K562 (cell line): ENCODE results near the gene ZDHHC8. TPM values are rescaled to one million over a fixed set of nuclear protein-coding genes. Genes with fewer than 3 reads are reported as not detected.

Source experiments
- EP300 ChIP-seq: IDR thresholded peaks from 2 replicates; pipeline ENCODE4 v1.6.1; 2012; ENCODE audit warnings: low read length, improper control_type of control experiment
- EP400 ChIP-seq: fragments of 450-650 bp; IDR thresholded peaks from 2 replicates; pipeline ENCODE4 v1.6.1; 2017; ENCODE audit warnings: antibody characterized with exemption, mild to moderate bottlenecking, moderate library complexity
- FOS ChIP-seq: IDR thresholded peaks from 3 replicates; pipeline ENCODE4 v1.6.1; 2011; ENCODE audit not compliant: insufficient read length; ENCODE audit errors: extremely low read depth
- HNRNPL ChIP-seq: fragments of 200-400 bp; formaldehyde crosslinking; IDR thresholded peaks from 2 replicates; pipeline ENCODE4 v1.6.1; 2017; ENCODE audit warnings: low read depth, mild to moderate bottlenecking, low read length
- MAFF ChIP-seq: IDR thresholded peaks from 2 replicates; pipeline ENCODE4 v1.6.1; 2012; ENCODE audit warnings: low read length, improper control_type of control experiment
- PHTF2 ChIP-seq: fragments of 250-450 bp; sonication (Bioruptor Pico); IDR thresholded peaks from 2 replicates; pipeline ENCODE4 v1.5.0; 2021; ENCODE audit warnings: mild to moderate bottlenecking
- PYGO2 ChIP-seq: fragments of 450-650 bp; IDR thresholded peaks from 2 replicates; pipeline ENCODE4 v1.6.1; 2016; ENCODE audit warnings: mild to moderate bottlenecking, missing genetic modification characterization, moderate library complexity, missing compliant biosample characterization
- RFX5 ChIP-seq: IDR thresholded peaks from 2 replicates; pipeline ENCODE4 v1.6.1; 2011; ENCODE audit warnings: low read depth, mild to moderate bottlenecking, improper control_type of control experiment, low read length
- SOX6 ChIP-seq: fragments of 450-650 bp; IDR thresholded peaks from 2 replicates; pipeline ENCODE4 v1.6.1; 2014; ENCODE audit warnings: mild to moderate bottlenecking
- SPI1 ChIP-seq: IDR thresholded peaks from 2 replicates; pipeline ENCODE4 v1.6.1; 2011; ENCODE audit warnings: low read depth, low read length, control low read depth, borderline replicate concordance
- TRIM24 ChIP-seq, 2 experiments: fragments of 450-650 bp; IDR thresholded peaks; 2 replicates each; pipeline ENCODE4 v1.6.1; 2016
- ZBTB17 ChIP-seq: fragments of 450-650 bp; formaldehyde crosslinking; IDR thresholded peaks from 2 replicates; pipeline ENCODE4 v1.4.0; 2020; ENCODE audit warnings: mild to moderate bottlenecking
- ZNF143 ChIP-seq: sonication (generic); formaldehyde crosslinking; IDR thresholded peaks from 2 replicates; pipeline ENCODE4 v1.9.0; 2022; ENCODE audit warnings: mild to moderate bottlenecking, missing genetic modification reagents
- ZNF76 ChIP-seq: fragments of 250-450 bp; sonication (Bioruptor Pico); IDR thresholded peaks from 2 replicates; pipeline ENCODE4 v1.4.0; 2020; ENCODE audit warnings: mild to moderate bottlenecking, moderate library complexity, borderline replicate concordance
- polyA plus RNA-seq, 8 experiments: library from polyadenylated mRNA; depleted of rRNA in 4 of 8; stranded (reverse) in 5 of 8; unstranded in 3 of 8; fragments of >200 nt; fragmentation: Nextera tagmentation in 2 of 8; fragmentation: Illumina TruSeq in 1 of 8; extraction: Ambion mirVana in 2 of 8; extraction: Trizol in 1 of 8; gene quantifications; 2 replicates each; pipeline versions ENCODE4 v1.2.1 to v1.2.3, GENCODE V29; 2011 to 2014; ENCODE audit warnings: inconsistent platforms in 1 of 8, missing spikeins in 1 of 8
- total RNA-seq, 7 experiments: library from RNA; depleted of rRNA in 6 of 7; stranded (reverse); fragments of >200 nt in 6 of 7; fragmentation: Illumina TruSeq in 2 of 7; extraction: Trizol in 2 of 7; gene quantifications; 2 replicates each; pipeline versions ENCODE4 v1.2.1 to v1.2.3, GENCODE V29; 2011 to 2021; ENCODE audit warnings: low replicate concordance in 1 of 7
- TF ChIP-seq, protein P1 (sequence below): fragments of 250-450 bp; sonication (Bioruptor Pico); IDR thresholded peaks from 2 replicates; pipeline ENCODE4 v1.5.0; 2020; ENCODE audit warnings: mild to moderate bottlenecking, borderline replicate concordance
- TF ChIP-seq, protein P2 (sequence below): sonication (generic); formaldehyde crosslinking; IDR thresholded peaks from 2 replicates; pipeline ENCODE4 v1.8.1; 2023; ENCODE audit warnings: missing genetic modification reagents, mild to moderate bottlenecking, borderline replicate concordance
- TF ChIP-seq, protein P3 (sequence below), 2 experiments: fragments of 450-650 bp; IDR thresholded peaks; 2 replicates each; pipeline ENCODE4 v1.6.1; 2016
- TF ChIP-seq, protein P4 (sequence below): fragments of 450-650 bp; IDR thresholded peaks from 2 replicates; pipeline ENCODE4 v1.6.1; 2016; ENCODE audit warnings: borderline replicate concordance

Gene ZDHHC8
- total and polyA plus RNA-seq, 9 of the 15 experiments (the other 6 are each of a cell fraction or from before 2014, with no cell fraction given): 0.04 to 109 (median 16.4) TPM

DNA sequence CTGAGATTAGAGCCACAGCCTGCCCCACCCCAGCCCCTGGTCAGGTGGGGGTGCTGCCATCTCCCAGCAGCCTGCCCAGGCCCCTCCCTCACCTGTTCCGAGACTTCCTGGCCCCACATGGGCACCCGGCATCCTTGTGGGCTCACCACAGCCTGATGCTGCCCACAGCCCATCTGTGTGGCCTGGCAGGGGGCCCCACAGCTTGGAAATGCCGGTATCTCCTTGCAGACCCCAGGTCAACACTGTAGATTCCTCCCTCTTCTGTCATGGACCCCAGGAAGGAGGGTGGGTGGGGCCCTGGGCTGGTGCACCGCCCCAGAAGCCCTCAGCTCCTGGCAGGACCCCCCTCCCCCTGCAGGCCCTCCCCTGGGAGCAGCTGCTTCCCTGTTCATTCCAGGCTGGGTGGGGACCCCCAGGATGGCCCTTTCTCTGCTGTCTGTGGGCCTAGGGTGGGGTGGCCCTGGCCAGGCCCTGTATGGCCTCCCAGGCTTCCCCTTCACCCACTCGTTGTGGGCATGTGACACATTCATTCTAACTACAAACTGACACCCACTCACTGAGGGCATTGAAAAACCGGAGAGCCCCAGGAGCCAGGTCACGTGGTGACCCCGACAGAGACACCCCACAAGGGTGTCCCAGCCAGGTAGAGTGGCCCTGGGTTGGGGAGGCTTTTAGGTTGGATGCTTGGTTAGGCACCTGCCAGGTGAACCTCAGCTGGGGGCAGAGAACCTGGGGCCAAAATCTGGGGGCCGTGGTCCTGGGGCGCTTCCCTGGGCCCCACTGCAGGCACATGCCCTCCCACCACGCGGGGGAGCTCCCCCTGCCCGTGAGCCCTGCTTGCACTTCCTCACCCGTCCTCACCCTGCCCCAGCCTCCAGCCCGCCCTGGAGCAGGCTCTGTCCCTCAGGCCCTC, 63.3 kb downstream of the ZDHHC8 start (continued):
- no peak for TF ChIP-seq ZNF76 (CRISPR knock-in tag)
- TF ChIP-seq, protein P1, sequence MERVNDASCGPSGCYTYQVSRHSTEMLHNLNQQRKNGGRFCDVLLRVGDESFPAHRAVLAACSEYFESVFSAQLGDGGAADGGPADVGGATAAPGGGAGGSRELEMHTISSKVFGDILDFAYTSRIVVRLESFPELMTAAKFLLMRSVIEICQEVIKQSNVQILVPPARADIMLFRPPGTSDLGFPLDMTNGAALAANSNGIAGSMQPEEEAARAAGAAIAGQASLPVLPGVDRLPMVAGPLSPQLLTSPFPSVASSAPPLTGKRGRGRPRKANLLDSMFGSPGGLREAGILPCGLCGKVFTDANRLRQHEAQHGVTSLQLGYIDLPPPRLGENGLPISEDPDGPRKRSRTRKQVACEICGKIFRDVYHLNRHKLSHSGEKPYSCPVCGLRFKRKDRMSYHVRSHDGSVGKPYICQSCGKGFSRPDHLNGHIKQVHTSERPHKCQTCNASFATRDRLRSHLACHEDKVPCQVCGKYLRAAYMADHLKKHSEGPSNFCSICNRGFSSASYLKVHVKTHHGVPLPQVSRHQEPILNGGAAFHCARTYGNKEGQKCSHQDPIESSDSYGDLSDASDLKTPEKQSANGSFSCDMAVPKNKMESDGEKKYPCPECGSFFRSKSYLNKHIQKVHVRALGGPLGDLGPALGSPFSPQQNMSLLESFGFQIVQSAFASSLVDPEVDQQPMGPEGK (CRISPR knock-in tag): no peak
- TF ChIP-seq ZNF143 (CRISPR knock-in tag): no peak; the same call in 1 of the 2 replicates
- no peak for TF ChIP-seq MAFF
- no peak for TF ChIP-seq EP400
- no peak for TF ChIP-seq HNRNPL
- TF ChIP-seq, protein P2, sequence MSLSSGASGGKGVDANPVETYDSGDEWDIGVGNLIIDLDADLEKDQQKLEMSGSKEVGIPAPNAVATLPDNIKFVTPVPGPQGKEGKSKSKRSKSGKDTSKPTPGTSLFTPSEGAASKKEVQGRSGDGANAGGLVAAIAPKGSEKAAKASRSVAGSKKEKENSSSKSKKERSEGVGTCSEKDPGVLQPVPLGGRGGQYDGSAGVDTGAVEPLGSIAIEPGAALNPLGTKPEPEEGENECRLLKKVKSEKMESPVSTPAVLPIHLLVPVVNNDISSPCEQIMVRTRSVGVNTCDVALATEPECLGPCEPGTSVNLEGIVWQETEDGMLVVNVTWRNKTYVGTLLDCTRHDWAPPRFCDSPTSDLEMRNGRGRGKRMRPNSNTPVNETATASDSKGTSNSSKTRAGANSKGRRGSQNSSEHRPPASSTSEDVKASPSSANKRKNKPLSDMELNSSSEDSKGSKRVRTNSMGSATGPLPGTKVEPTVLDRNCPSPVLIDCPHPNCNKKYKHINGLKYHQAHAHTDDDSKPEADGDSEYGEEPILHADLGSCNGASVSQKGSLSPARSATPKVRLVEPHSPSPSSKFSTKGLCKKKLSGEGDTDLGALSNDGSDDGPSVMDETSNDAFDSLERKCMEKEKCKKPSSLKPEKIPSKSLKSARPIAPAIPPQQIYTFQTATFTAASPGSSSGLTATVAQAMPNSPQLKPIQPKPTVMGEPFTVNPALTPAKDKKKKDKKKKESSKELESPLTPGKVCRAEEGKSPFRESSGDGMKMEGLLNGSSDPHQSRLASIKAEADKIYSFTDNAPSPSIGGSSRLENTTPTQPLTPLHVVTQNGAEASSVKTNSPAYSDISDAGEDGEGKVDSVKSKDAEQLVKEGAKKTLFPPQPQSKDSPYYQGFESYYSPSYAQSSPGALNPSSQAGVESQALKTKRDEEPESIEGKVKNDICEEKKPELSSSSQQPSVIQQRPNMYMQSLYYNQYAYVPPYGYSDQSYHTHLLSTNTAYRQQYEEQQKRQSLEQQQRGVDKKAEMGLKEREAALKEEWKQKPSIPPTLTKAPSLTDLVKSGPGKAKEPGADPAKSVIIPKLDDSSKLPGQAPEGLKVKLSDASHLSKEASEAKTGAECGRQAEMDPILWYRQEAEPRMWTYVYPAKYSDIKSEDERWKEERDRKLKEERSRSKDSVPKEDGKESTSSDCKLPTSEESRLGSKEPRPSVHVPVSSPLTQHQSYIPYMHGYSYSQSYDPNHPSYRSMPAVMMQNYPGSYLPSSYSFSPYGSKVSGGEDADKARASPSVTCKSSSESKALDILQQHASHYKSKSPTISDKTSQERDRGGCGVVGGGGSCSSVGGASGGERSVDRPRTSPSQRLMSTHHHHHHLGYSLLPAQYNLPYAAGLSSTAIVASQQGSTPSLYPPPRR: no peak
- TF ChIP-seq SOX6: no peak
- no peak for TF ChIP-seq PHTF2
- TF ChIP-seq, protein P3, sequence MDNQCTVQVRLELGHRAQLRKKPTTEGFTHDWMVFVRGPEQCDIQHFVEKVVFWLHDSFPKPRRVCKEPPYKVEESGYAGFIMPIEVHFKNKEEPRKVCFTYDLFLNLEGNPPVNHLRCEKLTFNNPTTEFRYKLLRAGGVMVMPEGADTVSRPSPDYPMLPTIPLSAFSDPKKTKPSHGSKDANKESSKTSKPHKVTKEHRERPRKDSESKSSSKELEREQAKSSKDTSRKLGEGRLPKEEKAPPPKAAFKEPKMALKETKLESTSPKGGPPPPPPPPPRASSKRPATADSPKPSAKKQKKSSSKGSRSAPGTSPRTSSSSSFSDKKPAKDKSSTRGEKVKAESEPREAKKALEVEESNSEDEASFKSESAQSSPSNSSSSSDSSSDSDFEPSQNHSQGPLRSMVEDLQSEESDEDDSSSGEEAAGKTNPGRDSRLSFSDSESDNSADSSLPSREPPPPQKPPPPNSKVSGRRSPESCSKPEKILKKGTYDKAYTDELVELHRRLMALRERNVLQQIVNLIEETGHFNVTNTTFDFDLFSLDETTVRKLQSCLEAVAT (IDR thresholded peaks at IDR 0.05): no peak
- TF ChIP-seq EP300: no peak
- peak; percentile 67; the same call in 1 of the 2 replicates for TF ChIP-seq SPI1
- no peak for TF ChIP-seq RFX5
- no peak for TF ChIP-seq PYGO2 (tag)
- no peak for TF ChIP-seq TRIM24 (IDR thresholded peaks at IDR 0.05)
- TF ChIP-seq ZBTB17 (CRISPR knock-in tag): no peak
- TF ChIP-seq FOS: no peak
- TF ChIP-seq, protein P4, sequence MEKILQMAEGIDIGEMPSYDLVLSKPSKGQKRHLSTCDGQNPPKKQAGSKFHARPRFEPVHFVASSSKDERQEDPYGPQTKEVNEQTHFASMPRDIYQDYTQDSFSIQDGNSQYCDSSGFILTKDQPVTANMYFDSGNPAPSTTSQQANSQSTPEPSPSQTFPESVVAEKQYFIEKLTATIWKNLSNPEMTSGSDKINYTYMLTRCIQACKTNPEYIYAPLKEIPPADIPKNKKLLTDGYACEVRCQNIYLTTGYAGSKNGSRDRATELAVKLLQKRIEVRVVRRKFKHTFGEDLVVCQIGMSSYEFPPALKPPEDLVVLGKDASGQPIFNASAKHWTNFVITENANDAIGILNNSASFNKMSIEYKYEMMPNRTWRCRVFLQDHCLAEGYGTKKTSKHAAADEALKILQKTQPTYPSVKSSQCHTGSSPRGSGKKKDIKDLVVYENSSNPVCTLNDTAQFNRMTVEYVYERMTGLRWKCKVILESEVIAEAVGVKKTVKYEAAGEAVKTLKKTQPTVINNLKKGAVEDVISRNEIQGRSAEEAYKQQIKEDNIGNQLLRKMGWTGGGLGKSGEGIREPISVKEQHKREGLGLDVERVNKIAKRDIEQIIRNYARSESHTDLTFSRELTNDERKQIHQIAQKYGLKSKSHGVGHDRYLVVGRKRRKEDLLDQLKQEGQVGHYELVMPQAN: no peak
